Fibroblast of pulmonary artery (primary cell): ENCODE data around the gene EFCAB10.

Experiments
- DNase-seq: peaks from one replicate; pipeline ENCODE4 v3.0.0-alpha.2; 2010; ENCODE audit warnings: low read depth
- H3K4me3 ChIP-seq: replicated peaks from 2 replicates; pipeline ENCODE4 v1.5.1; 2011; ENCODE audit warnings: low read depth, mild to moderate bottlenecking, control low read depth, low read length, moderate library complexity
- TF ChIP-seq, protein P1 (sequence below): IDR thresholded peaks from 2 replicates; pipeline ENCODE4 v1.5.1; 2011; ENCODE audit warnings: mild to moderate bottlenecking, control low read depth, low read length, inconsistent platforms; ENCODE audit errors: missing control alignments

The EFCAB10 gene

DNA sequence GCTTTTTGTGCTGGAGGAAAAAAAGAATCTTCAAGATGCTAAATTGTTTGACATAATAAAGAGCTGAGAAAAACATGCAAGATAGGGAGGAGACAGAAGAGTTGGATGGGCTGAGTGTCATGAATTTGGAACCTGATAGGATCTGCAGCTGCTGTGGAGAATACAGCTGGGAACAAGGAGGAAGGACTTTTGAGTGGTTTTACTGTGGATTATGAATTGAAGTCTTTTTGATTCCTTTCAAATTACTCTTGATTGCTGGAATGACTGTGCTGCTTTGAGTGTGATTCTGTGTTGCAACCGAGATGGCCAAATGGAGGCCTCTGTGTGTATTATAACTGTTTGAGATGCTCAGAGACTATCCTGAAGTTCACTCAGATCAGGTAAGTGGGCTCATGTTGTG lies 4.0 kb downstream of the EFCAB10 start:
- no peak for DNase-seq
- TF ChIP-seq, protein P1, sequence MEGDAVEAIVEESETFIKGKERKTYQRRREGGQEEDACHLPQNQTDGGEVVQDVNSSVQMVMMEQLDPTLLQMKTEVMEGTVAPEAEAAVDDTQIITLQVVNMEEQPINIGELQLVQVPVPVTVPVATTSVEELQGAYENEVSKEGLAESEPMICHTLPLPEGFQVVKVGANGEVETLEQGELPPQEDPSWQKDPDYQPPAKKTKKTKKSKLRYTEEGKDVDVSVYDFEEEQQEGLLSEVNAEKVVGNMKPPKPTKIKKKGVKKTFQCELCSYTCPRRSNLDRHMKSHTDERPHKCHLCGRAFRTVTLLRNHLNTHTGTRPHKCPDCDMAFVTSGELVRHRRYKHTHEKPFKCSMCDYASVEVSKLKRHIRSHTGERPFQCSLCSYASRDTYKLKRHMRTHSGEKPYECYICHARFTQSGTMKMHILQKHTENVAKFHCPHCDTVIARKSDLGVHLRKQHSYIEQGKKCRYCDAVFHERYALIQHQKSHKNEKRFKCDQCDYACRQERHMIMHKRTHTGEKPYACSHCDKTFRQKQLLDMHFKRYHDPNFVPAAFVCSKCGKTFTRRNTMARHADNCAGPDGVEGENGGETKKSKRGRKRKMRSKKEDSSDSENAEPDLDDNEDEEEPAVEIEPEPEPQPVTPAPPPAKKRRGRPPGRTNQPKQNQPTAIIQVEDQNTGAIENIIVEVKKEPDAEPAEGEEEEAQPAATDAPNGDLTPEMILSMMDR: no peak
- H3K4me3 ChIP-seq: no peak overlapping the region

DNA sequence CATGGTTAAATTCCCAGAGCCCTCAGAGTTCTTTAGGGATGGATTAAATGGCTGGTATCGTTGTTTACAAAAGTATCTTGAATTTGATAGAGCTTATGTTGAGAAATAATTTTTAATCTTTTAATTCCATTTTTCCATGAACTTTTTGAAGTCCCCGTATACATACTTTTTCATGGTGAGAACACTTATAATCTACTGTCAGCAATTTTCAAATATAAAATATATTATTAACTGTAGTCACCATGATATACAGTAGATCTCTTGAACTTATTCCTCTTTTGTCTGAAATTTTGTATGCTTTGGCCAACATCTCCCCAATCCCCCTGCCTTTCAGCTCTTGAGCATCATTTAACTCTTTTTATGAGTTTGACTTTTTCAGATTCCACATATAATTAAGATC lies 9.4 kb downstream of the EFCAB10 start:
- DNase-seq: no peak
- TF ChIP-seq, protein P1: no peak
- H3K4me3 ChIP-seq: no peak overlapping the region

DNA sequence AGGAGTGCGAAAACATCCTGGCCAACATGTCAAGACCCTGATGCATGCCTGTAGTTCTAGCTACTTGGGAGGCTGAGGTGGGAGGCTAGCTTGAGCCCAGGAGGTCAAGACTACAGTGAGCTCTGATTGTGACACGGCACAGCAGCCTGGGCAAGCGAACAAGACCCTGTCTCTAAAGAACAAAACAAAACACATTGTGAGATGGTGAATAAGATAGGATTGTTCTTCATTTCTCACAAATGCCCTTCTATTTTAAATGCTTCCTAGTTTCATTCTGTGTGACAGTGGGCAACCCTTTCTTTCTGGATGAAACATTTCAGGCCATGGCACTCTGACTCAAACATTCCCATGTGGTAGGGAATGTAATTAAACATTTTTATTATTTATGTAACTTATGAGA lies 13.5 kb downstream of the EFCAB10 start:
- no peak overlapping the region for H3K4me3 ChIP-seq
- TF ChIP-seq, protein P1: no peak
- no peak for DNase-seq

DNA sequence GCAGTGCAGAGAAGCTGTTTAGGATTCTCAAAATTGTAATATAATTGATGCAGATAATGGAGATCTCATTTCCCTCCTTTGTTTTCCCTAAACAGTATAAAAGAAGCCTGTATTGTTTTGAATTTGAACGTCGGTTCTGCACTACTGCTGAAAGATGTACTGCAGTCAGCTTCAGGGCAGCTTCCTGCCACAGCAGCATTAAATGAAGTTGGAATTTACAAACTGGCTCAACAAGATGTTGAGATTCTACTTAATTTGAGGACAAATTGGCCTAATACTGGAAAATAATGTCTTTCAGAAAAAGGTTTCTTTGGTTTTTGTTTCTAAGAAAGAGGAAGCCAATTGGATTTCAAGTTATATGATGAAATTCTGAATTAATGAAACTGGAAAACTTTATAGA lies 14.3 kb downstream of the EFCAB10 start:
- TF ChIP-seq, protein P1: no peak
- DNase-seq: no peak

DNA sequence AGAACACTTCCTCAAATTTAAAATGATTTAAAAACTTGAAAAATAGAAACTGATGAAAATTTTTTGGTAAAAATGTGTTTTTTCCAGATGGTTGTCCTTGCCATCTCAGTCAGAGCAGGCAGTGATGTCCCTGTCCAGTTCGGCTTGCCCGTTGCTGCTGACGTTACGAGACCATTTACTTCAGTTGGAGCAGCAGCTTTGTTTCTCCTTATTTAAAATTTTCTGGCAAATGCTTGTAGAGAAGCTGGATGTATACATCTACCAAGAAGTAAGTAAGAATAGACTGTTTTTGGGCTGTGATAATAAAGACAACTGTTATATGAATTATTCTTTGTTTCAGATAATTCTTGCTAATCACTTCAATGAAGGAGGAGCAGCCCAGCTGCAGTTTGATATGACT lies 16.1 kb downstream of the EFCAB10 start:
- DNase-seq: no peak
- TF ChIP-seq, protein P1: no peak
- no peak overlapping the region for H3K4me3 ChIP-seq

More for the DNA sequence above, 14.3 kb downstream of the EFCAB10 start:
- no peak overlapping the region for H3K4me3 ChIP-seq

DNA sequence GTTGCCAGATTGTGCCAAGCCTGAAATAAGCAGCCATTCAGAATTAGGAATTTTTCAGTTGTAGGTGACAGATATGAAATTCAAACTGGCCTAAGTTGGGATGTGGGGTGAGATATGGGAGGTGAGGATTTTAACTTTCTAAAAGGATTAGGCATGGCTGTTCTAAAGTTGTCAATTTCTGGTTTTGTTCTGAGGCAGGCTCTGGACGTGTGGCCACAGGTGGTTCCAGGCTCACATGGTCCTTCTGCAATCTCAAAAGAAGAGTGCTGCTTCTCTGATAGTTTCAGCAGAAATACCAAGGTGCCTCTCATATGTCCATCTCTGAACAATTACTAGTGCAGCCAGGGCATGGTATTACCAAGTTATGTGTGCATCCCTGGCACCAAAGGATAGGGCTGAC lies 21.4 kb downstream of the EFCAB10 start:
- TF ChIP-seq, protein P1: no peak
- DNase-seq: no peak
- no peak overlapping the region for H3K4me3 ChIP-seq

DNA sequence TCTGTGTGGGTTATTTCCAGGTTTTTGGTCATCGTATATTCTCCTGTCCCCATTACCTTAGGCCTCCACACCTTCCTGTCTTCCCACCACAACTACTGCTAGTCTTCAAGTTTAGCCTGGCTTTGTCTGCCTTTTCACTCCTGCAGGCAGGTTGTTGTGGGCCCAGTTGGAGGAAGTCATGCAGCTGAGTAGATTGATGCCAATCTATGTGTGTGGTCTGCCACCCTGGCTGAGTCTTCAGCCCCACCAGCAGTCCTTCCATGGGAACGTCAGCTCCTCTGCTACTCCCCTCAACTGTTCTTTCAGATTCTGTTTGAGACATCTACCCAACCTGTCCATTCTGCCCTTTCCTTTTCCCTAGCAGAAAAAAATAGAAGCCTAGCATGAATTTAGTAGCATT lies 43.0 kb downstream of the EFCAB10 start:
- TF ChIP-seq, protein P1: no peak
- DNase-seq: no peak
- H3K4me3 ChIP-seq: no peak overlapping the region
